BLaER1 treated with 17β-estradiol and CSF1 and Interleukin-3, amounts not matched to agents 10 nM and 100 nM (cell line): ENCODE measurements around the gene LMLN.

Experiments
- H3K27ac ChIP-seq, 11 experiments: shearing (Covaris generic); formaldehyde crosslinking; 2 replicates each; pipeline ENCODE4 v1.8.1; 2022
- H3K27me3 ChIP-seq, 11 experiments: shearing (Covaris generic); formaldehyde crosslinking; 2 replicates each; pipeline ENCODE4 v1.8.1; 2022
- H3K36me3 ChIP-seq, 11 experiments: shearing (Covaris generic); formaldehyde crosslinking; 2 replicates each; pipeline ENCODE4 v1.8.1; 2022
- H3K4me1 ChIP-seq, 10 experiments: shearing (Covaris generic); formaldehyde crosslinking; 2 replicates each; pipeline ENCODE4 v1.8.1; 2022
- H3K4me2 ChIP-seq, 11 experiments: shearing (Covaris generic); formaldehyde crosslinking; 2 replicates each; pipeline ENCODE4 v1.8.1; 2022
- H3K4me3 ChIP-seq, 10 experiments: shearing (Covaris generic); formaldehyde crosslinking; 2 replicates each; pipeline ENCODE4 v1.8.1; 2022
- H3K9ac ChIP-seq, 11 experiments: shearing (Covaris generic); formaldehyde crosslinking; 2 replicates each; pipeline ENCODE4 v1.8.1; 2022
- H3K9me3 ChIP-seq, 11 experiments: shearing (Covaris generic); formaldehyde crosslinking; replicated peaks in 1 of 11; 2 replicates each; pipeline ENCODE4 v1.8.1; 2022
- H4K20me1 ChIP-seq, 11 experiments: shearing (Covaris generic); formaldehyde crosslinking; 2 replicates each; pipeline ENCODE4 v1.8.1; 2022
- Cebpa-rat ChIP-seq, 11 experiments: shearing (Covaris generic); IDR thresholded peaks; 2 replicates each; pipeline ENCODE4 v1.8.1; 2022

Gene LMLN

GRCh38 chr3:197997936-197998335 is 37.9 kb downstream of the LMLN start:
- no peak overlapping the region for H3K27ac ChIP-seq
- no peaks in the 10 kb centered on the region for H3K36me3 ChIP-seq
- H4K20me1 ChIP-seq = no peaks in the 10 kb centered on the region
- H3K4me1 ChIP-seq = peaks cover 0 to 7% (median 0%) of the 10 kb centered on the region in 10 experiments; a peak in 3 of 20 replicates
- no peaks in the 10 kb centered on the region for H3K27me3 ChIP-seq
- no peak overlapping the region for H3K9ac ChIP-seq
- H3K4me2 ChIP-seq = peak overlapping the region in 2 of 11 experiments; percentile 6 to 16; a peak in 1 of 22 replicates
- TF ChIP-seq Cebpa-rat (IDR thresholded peaks at IDR 0.05) = no peak
- no peak overlapping the region for H3K4me3 ChIP-seq
- no peaks in the 10 kb centered on the region for H3K9me3 ChIP-seq

DNA sequence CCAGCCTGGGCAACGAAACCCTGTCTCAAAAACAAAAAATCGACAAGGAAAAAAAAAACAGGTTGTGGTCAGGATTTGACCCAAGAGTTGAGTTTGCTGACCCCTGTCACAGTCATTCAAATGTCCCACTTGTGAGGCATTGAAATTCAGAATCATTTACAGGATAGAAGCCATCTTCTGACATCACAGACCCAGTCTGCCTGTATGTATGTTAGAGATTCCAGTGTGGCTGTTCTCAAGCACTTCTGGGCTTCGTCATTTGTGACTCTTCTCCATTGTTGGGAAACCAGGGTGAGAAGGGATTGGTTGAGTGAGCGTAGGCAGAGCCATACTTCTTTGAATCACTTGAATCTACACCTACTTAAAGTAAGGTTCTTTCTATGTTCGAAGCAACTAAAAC is 57.1 kb downstream of the LMLN start:
- H4K20me1 ChIP-seq = no peaks in the 10 kb centered on the region
- peaks cover 0 to 5% (median 4%) of the 10 kb centered on the region in 11 experiments; a peak in 10 of 22 replicates for H3K9me3 ChIP-seq
- H3K36me3 ChIP-seq = peaks cover 0 to 6% (median 0%) of the 10 kb centered on the region in 11 experiments; a peak in 1 of 22 replicates
- H3K4me1 ChIP-seq = peaks cover 0 to 11% (median 2%) of the 10 kb centered on the region in 10 experiments; a peak in 5 of 20 replicates
- no peak overlapping the region for H3K4me3 ChIP-seq
- TF ChIP-seq Cebpa-rat (IDR thresholded peaks at IDR 0.05) = no peak
- H3K27ac ChIP-seq = no peak overlapping the region
- H3K9ac ChIP-seq = no peak overlapping the region
- no peaks in the 10 kb centered on the region for H3K27me3 ChIP-seq
- H3K4me2 ChIP-seq = no peak overlapping the region

- no peak for TF ChIP-seq Cebpa-rat (IDR thresholded peaks at IDR 0.05)
- no peaks in the 10 kb centered on the region for H3K27me3 ChIP-seq
- peaks cover 0 to 6% (median 0%) of the 10 kb centered on the region in 11 experiments; a peak in 3 of 22 replicates for H3K36me3 ChIP-seq
- H4K20me1 ChIP-seq = no peaks in the 10 kb centered on the region
- no peaks in the 10 kb centered on the region for H3K9me3 ChIP-seq
- no peak overlapping the region for H3K27ac ChIP-seq
- H3K4me1 ChIP-seq = peaks cover 0 to 11% (median 2%) of the 10 kb centered on the region in 10 experiments; a peak in 5 of 20 replicates
- peak overlapping the region in 1 of 11 experiments; percentile 23; a peak in 1 of 22 replicates for H3K4me2 ChIP-seq
- H3K4me3 ChIP-seq = no peak overlapping the region
- H3K9ac ChIP-seq = no peak overlapping the region
Observed at GRCh38 chr3:198018416-198018815, 58.4 kb downstream of the LMLN start.

GRCh38 chr3:198019115-198019514 is 59.1 kb downstream of the LMLN start:
- H3K36me3 ChIP-seq = peaks cover 0 to 6% (median 0%) of the 10 kb centered on the region in 11 experiments; a peak in 3 of 22 replicates
- no peak overlapping the region for H3K4me2 ChIP-seq
- no peak overlapping the region for H3K4me3 ChIP-seq
- H3K9ac ChIP-seq = no peak overlapping the region
- no peak overlapping the region for H3K27ac ChIP-seq
- no peaks in the 10 kb centered on the region for H3K27me3 ChIP-seq
- no peaks in the 10 kb centered on the region for H4K20me1 ChIP-seq
- no peak for TF ChIP-seq Cebpa-rat (IDR thresholded peaks at IDR 0.05)
- peaks cover 0 to 11% (median 2%) of the 10 kb centered on the region in 10 experiments; a peak in 5 of 20 replicates for H3K4me1 ChIP-seq
- H3K9me3 ChIP-seq = no peaks in the 10 kb centered on the region

DNA sequence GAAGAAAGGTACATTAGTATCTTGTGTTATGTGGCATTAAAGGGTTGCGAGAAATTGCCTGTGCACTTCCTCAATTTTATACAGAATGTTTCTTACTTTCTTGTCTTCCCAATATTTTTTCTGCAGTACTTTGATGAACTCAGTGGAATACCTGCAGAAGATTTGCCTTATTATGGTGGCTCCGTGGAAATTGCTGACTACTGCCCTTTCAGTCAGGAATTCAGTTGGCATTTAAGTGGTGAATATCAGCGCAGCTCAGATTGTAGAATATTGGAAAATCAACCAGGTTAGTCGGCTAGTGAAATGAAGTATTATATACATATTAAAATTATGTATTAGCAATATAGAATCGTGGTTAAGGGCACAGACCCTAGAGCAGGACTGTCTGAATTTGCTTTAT is 61.3 kb downstream of the LMLN start:
- Histone ChIP-seq H3K27ac (no peak overlapping the region), H3K4me2 (no peak overlapping the region), H3K9me3 (no peaks in the 10 kb centered on the region), H3K36me3 (peaks cover 0 to 6% (median 0%) of the 10 kb centered on the region in 11 experiments; a peak in 3 of 22 replicates), H3K27me3 (no peaks in the 10 kb centered on the region), H3K4me3 (no peak overlapping the region), H3K9ac (no peak overlapping the region), H3K4me1 (peaks cover 0 to 8% (median 2%) of the 10 kb centered on the region in 10 experiments; a peak in 5 of 20 replicates), H4K20me1 (no peaks in the 10 kb centered on the region)
- TF ChIP-seq Cebpa-rat (IDR thresholded peaks at IDR 0.05) = no peak

GRCh38 chr3:198022604-198023003 is 62.6 kb downstream of the LMLN start:
- no peak for TF ChIP-seq Cebpa-rat (IDR thresholded peaks at IDR 0.05)
- H3K4me3 ChIP-seq = no peak overlapping the region
- H3K27ac ChIP-seq = no peak overlapping the region

GRCh38 chr3:198025644-198026043 is 65.6 kb downstream of the LMLN start:
- Histone ChIP-seq H3K36me3 (peaks cover 0 to 17% (median 0%) of the 10 kb centered on the region in 11 experiments; a peak in 5 of 22 replicates), H3K4me3 (no peak overlapping the region), H3K9me3 (no peaks in the 10 kb centered on the region), H3K9ac (no peak overlapping the region), H4K20me1 (no peaks in the 10 kb centered on the region), H3K27me3 (no peaks in the 10 kb centered on the region), H3K4me2 (no peak overlapping the region), H3K27ac (no peak overlapping the region), H3K4me1 (peaks cover 0 to 26% (median 0%) of the 10 kb centered on the region in 10 experiments; a peak in 6 of 20 replicates)
- TF ChIP-seq Cebpa-rat (IDR thresholded peaks at IDR 0.05) = no peak

More at GRCh38 chr3:198022604-198023003, 62.6 kb downstream of the LMLN start:
- no peaks in the 10 kb centered on the region for H4K20me1 ChIP-seq
- H3K27me3 ChIP-seq = no peaks in the 10 kb centered on the region
- H3K9ac ChIP-seq = no peak overlapping the region
- no peaks in the 10 kb centered on the region for H3K9me3 ChIP-seq
- H3K36me3 ChIP-seq = peaks cover 0 to 17% (median 0%) of the 10 kb centered on the region in 11 experiments; a peak in 3 of 22 replicates
- H3K4me2 ChIP-seq = no peak overlapping the region
- H3K4me1 ChIP-seq = peaks cover 0 to 6% (median 0%) of the 10 kb centered on the region in 10 experiments; a peak in 3 of 20 replicates

DNA sequence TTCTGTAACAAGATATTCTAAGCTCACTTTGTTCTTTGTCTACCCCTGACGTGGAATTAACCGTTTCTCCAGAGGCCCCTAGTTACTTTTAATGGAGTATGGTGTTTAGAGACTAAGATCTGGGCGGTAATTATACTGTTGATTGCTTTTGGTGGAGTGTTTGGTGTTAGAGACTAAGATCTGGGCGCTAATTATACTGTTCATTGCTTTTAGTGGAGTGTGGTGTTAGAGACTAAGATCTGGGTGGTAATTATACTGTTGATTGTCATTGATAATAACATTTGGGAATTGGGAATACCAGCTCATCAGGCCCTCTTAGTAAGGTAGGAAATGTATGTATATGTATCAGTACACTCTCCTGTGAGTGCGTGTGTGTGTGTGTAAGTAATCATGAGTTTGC is 66.6 kb downstream of the LMLN start:
- TF ChIP-seq Cebpa-rat (IDR thresholded peaks at IDR 0.05) = no peak
- no peak overlapping the region for H3K4me3 ChIP-seq
- no peaks in the 10 kb centered on the region for H4K20me1 ChIP-seq
- no peak overlapping the region for H3K9ac ChIP-seq
- H3K4me2 ChIP-seq = no peak overlapping the region
- no peak overlapping the region for H3K27ac ChIP-seq
- peaks cover 0 to 17% (median 0%) of the 10 kb centered on the region in 11 experiments; a peak in 5 of 22 replicates for H3K36me3 ChIP-seq
- no peaks in the 10 kb centered on the region for H3K9me3 ChIP-seq
- peaks cover 0 to 36% (median 0%) of the 10 kb centered on the region in 10 experiments; a peak in 6 of 20 replicates for H3K4me1 ChIP-seq
- H3K27me3 ChIP-seq = no peaks in the 10 kb centered on the region

- Histone ChIP-seq H3K4me3 (no peak overlapping the region), H3K4me1 (peaks cover 0 to 42% (median 3%) of the 10 kb centered on the region in 10 experiments; a peak in 16 of 20 replicates), H3K27me3 (no peaks in the 10 kb centered on the region), H3K36me3 (peaks cover 0 to 16% (median 0%) of the 10 kb centered on the region in 11 experiments; a peak in 5 of 22 replicates), H3K4me2 (peak overlapping the region in 1 of 11 experiments; percentile 14; a peak in 1 of 22 replicates), H3K9ac (no peak overlapping the region), H4K20me1 (no peaks in the 10 kb centered on the region), H3K27ac (no peak overlapping the region), H3K9me3 (no peaks in the 10 kb centered on the region)
- no peak for TF ChIP-seq Cebpa-rat (IDR thresholded peaks at IDR 0.05)
Observed at GRCh38 chr3:198027045-198027798, 67.2 kb downstream of the LMLN start.
